ENCODE data around the gene OTOS.

OTOS gene

GRCh38 chr2:240172071-240172895 is 31.8 kb upstream of the OTOS start:
- H3K36me3 Mint-ChIP-seq (ENCODE audit: low read depth), result no peaks in the 10 kb centered on the region
- no peaks in the 10 kb centered on the region for H3K4me1 Mint-ChIP-seq (ENCODE audit: low read depth)
- H3K4me3 Mint-ChIP-seq, result no peak overlapping the region
- H3K27ac Mint-ChIP-seq, result no peak overlapping the region
- peaks cover 20% of the 10 kb centered on the region for H3K27me3 Mint-ChIP-seq
- H3K9me3 Mint-ChIP-seq, result no peaks in the 10 kb centered on the region

GRCh38 chr2:240170883-240171282 is 30.4 kb upstream of the OTOS start:
- H3K4me3 Mint-ChIP-seq, result no peak overlapping the region
- no peaks in the 10 kb centered on the region for H3K36me3 Mint-ChIP-seq (ENCODE audit: low read depth)
- peaks cover 11% of the 10 kb centered on the region for H3K27me3 Mint-ChIP-seq
- no peaks in the 10 kb centered on the region for H3K9me3 Mint-ChIP-seq
- H3K4me1 Mint-ChIP-seq (ENCODE audit: low read depth), result no peaks in the 10 kb centered on the region
- H3K27ac Mint-ChIP-seq, result no peak overlapping the region

DNA sequence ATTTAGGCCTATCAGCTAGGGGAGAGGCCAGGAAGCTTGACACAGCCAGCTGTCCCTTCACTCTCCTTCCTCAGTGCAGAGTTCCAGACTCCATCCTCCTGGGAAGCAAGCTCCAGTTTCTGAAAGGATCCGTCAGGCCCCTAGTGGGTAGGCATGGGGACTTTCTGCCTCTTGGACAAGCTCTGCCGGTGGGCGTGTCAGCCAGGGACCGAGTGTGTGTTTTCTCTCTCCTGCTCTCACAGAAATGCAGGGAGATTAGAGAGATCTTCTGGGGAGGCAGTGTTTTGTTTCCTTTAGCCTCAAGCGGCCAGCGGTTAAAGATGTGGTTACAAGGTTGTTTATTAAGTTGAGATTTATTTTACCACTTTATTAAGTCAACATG is 29.9 kb upstream of the OTOS start:
- Mint-ChIP-seq H3K27ac (no peak overlapping the region), H3K9me3 (no peaks in the 10 kb centered on the region), H3K4me3 (no peak overlapping the region), H3K4me1 (ENCODE audit: low read depth) (no peaks in the 10 kb centered on the region), H3K27me3 (peaks cover 8% of the 10 kb centered on the region), H3K36me3 (ENCODE audit: low read depth) (no peaks in the 10 kb centered on the region)

- no peak overlapping the region for H3K27ac Mint-ChIP-seq
- no peaks in the 10 kb centered on the region for H3K9me3 Mint-ChIP-seq
- H3K4me1 Mint-ChIP-seq (ENCODE audit: low read depth), result no peaks in the 10 kb centered on the region
Observed at GRCh38 chr2:240169486-240170353, 29.3 kb upstream of the OTOS start.

GRCh38 chr2:240168546-240169361 is 28.3 kb upstream of the OTOS start:
- Mint-ChIP-seq H3K27ac (no peak overlapping the region), H3K4me1 (ENCODE audit: low read depth) (no peaks in the 10 kb centered on the region), H3K9me3 (no peaks in the 10 kb centered on the region), H3K36me3 (ENCODE audit: low read depth) (no peaks in the 10 kb centered on the region), H3K4me3 (no peak overlapping the region), H3K27me3 (peaks cover 3% of the 10 kb centered on the region)

More at GRCh38 chr2:240169486-240170353, 29.3 kb upstream of the OTOS start:
- H3K36me3 Mint-ChIP-seq (ENCODE audit: low read depth), result no peaks in the 10 kb centered on the region
- peaks cover 8% of the 10 kb centered on the region for H3K27me3 Mint-ChIP-seq
- H3K4me3 Mint-ChIP-seq, result no peak overlapping the region

DNA sequence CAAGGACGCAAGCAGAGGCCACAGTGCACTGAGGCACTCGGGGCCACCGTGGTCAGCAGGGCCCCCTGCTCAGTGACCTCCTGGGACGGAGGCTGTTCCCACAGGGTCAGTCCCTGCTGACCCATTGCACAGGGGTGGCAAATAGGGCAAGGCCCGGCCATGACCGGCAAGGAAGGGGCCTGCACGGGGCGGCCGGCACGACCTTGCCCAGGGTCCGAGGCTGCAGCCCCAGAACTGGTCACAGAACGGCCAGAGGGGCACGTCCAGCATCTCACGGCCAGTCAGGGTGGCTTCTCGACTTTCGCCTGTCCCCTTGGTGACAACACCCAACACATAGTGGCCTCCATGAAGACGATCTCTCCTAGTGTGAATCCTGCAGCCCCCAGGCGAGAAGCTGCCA is 27.6 kb upstream of the OTOS start:
- H3K9me3 Mint-ChIP-seq, result no peaks in the 10 kb centered on the region
- H3K27ac Mint-ChIP-seq, result no peak overlapping the region
- H3K4me1 Mint-ChIP-seq (ENCODE audit: low read depth), result no peaks in the 10 kb centered on the region
- peaks cover 3% of the 10 kb centered on the region for H3K27me3 Mint-ChIP-seq
- H3K4me3 Mint-ChIP-seq, result no peak overlapping the region
- H3K36me3 Mint-ChIP-seq (ENCODE audit: low read depth), result no peaks in the 10 kb centered on the region

- no peak overlapping the region for H3K27ac Mint-ChIP-seq
- H3K27me3 Mint-ChIP-seq, result no peaks in the 10 kb centered on the region
- H3K4me1 Mint-ChIP-seq (ENCODE audit: low read depth), result no peaks in the 10 kb centered on the region
- H3K9me3 Mint-ChIP-seq, result no peaks in the 10 kb centered on the region
- H3K36me3 Mint-ChIP-seq (ENCODE audit: low read depth), result no peaks in the 10 kb centered on the region
- H3K4me3 Mint-ChIP-seq, result no peak overlapping the region
Observed at GRCh38 chr2:240167588-240167880, 27.1 kb upstream of the OTOS start.

DNA sequence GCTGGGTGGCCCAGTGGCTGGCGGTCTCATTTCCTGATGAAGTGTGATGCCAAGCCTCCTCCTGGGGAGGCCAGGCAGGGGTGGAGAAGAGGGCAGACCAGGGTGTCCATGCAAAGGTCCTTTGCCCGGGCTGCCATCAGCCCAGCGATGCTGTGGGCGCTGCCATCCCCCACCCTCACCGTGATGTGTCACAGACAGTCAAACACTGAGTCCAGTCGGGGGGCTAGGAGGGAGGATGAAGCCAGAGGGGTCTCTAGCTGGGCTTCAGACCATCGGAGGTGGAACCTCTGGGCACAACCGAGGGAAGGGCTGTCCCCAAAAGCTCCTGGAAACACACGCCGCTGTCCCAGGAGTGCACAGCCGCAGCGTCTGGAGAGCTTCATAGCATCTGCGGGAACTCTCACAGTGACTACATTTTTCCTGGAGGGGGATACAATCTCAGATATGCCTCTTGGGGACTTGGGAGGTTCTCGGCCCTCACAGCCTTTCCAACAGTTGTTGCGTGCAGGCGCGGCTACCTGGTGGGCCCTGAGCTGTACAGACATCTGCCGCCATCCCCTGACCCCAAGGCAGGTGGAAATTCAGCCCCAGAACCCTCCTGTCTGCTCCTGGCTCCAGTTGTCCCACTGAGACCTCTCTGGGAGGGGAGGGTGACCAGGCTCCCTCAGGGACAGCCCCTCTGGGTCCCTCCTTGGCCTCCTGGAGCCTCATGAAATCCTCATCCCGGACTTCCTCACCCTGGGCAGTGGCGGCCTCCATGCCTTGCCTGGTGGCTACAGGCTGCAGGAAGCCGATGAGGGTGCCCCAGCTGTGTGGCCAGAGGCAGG is 26.5 kb upstream of the OTOS start:
- no peak overlapping the region for H3K4me3 Mint-ChIP-seq
- H3K4me1 Mint-ChIP-seq (ENCODE audit: low read depth), result no peaks in the 10 kb centered on the region
- no peaks in the 10 kb centered on the region for H3K27me3 Mint-ChIP-seq
- H3K36me3 Mint-ChIP-seq (ENCODE audit: low read depth), result no peaks in the 10 kb centered on the region
- H3K27ac Mint-ChIP-seq, result no peak overlapping the region
- H3K9me3 Mint-ChIP-seq, result no peaks in the 10 kb centered on the region

DNA sequence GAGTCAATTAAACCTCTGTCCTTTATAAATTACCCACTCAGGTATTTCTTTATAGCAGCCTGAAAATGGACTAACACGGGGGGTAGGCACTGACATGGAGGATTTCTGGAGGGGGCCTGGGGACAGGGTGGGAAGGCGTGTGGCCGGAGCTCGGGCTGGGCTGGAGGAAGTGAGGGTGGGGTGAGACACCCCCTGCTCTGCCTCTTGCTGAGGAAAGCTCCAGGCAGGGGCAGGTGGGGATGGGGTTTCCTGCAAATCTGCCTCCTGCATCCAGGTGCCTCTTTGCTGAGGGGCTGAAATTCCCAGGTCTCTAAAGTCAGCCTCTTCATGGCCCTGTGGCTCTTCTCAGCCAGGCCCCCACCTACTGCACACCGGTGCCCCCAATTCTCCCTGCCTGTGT is 25.7 kb upstream of the OTOS start:
- Mint-ChIP-seq H3K4me3 (no peak overlapping the region), H3K36me3 (ENCODE audit: low read depth) (no peaks in the 10 kb centered on the region), H3K4me1 (ENCODE audit: low read depth) (no peaks in the 10 kb centered on the region), H3K9me3 (no peaks in the 10 kb centered on the region), H3K27me3 (no peaks in the 10 kb centered on the region), H3K27ac (no peak overlapping the region)

GRCh38 chr2:240165661-240166060 is 25.2 kb upstream of the OTOS start:
- Mint-ChIP-seq H3K27me3 (no peaks in the 10 kb centered on the region), H3K36me3 (ENCODE audit: low read depth) (no peaks in the 10 kb centered on the region), H3K4me3 (no peak overlapping the region), H3K4me1 (ENCODE audit: low read depth) (no peaks in the 10 kb centered on the region), H3K9me3 (no peaks in the 10 kb centered on the region), H3K27ac (no peak overlapping the region)

GRCh38 chr2:240165034-240165433 is 24.6 kb upstream of the OTOS start:
- Mint-ChIP-seq H3K27ac (no peak overlapping the region), H3K4me3 (no peak overlapping the region), H3K36me3 (ENCODE audit: low read depth) (no peaks in the 10 kb centered on the region), H3K27me3 (no peaks in the 10 kb centered on the region), H3K4me1 (ENCODE audit: low read depth) (no peaks in the 10 kb centered on the region), H3K9me3 (no peaks in the 10 kb centered on the region)

GRCh38 chr2:240164586-240164985 is 24.1 kb upstream of the OTOS start:
- Mint-ChIP-seq H3K36me3 (ENCODE audit: low read depth) (no peaks in the 10 kb centered on the region), H3K4me1 (ENCODE audit: low read depth) (no peaks in the 10 kb centered on the region), H3K27ac (no peak overlapping the region), H3K4me3 (no peak overlapping the region), H3K9me3 (no peaks in the 10 kb centered on the region), H3K27me3 (no peaks in the 10 kb centered on the region)

DNA sequence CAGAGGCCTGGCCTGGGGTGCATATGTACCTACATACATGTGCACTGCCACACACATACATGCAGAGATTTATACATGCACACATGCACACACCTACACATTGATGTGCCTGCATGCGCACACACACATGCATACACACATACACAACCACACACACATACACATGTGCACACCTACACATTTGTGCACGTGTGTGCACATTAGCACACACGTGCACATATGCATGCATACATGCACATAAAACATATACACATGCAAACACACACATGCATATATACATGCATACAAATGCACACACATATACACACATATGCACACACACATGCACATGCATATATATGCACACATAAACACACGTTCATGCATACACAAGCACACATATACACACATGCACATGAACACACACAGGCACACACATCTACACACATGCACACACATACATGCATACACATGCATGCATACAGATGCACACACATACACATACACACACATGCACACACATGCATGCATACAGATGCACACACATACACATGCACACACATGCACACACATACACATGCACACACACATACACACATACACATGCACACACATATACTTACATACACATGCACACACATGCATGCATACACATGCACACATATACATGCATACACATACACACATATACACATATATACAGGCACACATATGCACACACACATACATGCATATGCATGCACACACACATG is 23.6 kb upstream of the OTOS start:
- no peak overlapping the region for H3K27ac Mint-ChIP-seq
- H3K27me3 Mint-ChIP-seq, result no peaks in the 10 kb centered on the region
- H3K9me3 Mint-ChIP-seq, result no peaks in the 10 kb centered on the region
- no peaks in the 10 kb centered on the region for H3K4me1 Mint-ChIP-seq (ENCODE audit: low read depth)
- no peaks in the 10 kb centered on the region for H3K36me3 Mint-ChIP-seq (ENCODE audit: low read depth)
- no peak overlapping the region for H3K4me3 Mint-ChIP-seq
